H1 (cell line): ENCODE results near the gene EDA. TPM values are rescaled to one million over a fixed set of nuclear protein-coding genes. Genes with fewer than 3 reads are reported as not detected.

ENCODE experiments used
- CHD7 ChIP-seq: fragments of 300-600 bp; sonication (generic); IDR thresholded peaks from 2 replicates; pipeline ENCODE4 v1.7.1; 2012; ENCODE audit warnings: low read length, moderate library complexity, mild to moderate bottlenecking, inconsistent platforms; ENCODE audit not compliant: insufficient replicate concordance
- CTBP2 ChIP-seq: IDR thresholded peaks from 2 replicates; pipeline ENCODE4 v1.7.0; 2011; ENCODE audit warnings: borderline replicate concordance, mild to moderate bottlenecking, moderate library complexity, mixed read lengths, low read length; ENCODE audit not compliant: insufficient read depth, insufficient read length
- GTF2F1 ChIP-seq: IDR thresholded peaks from 2 replicates; pipeline ENCODE4 v1.6.1; 2012; ENCODE audit warnings: low read depth, low read length, improper control_type of control experiment, borderline replicate concordance
- HDAC2 ChIP-seq, 2 experiments: fragments of 300-600 bp in 1 of 2; sonication (generic) in 1 of 2; IDR thresholded peaks; 2 replicates each; pipeline ENCODE4 v1.6.1; 2011 to 2012; ENCODE audit warnings: low read depth in 2 of 2, low read length in 2 of 2, mild to moderate bottlenecking in 2 of 2, moderate library complexity in 2 of 2, borderline replicate concordance in 1 of 2, inconsistent platforms in 1 of 2
- SIRT6 ChIP-seq: IDR thresholded peaks from one replicate; pipeline ENCODE4 v1.7.1; 2012; ENCODE audit warnings: low read length, inconsistent platforms
- polyA plus RNA-seq, 7 experiments: library from polyadenylated mRNA; depleted of rRNA in 3 of 7; stranded (reverse) in 5 of 7; unstranded in 2 of 7; fragments of >200 nt in 5 of 7; fragments of 200-250 nt in 2 of 7; gene quantifications; 1 replicate in 5 of 7; 2 replicates in 1 of 7; 4 replicates in 1 of 7; pipeline versions ENCODE4 v1.2.1 to v1.2.3, GENCODE V29; 2011 to 2013; ENCODE audit warnings: missing spikeins in 2 of 7, mixed read lengths in 2 of 7
- total RNA-seq: library from RNA; stranded (reverse); fragmentation: NEBNext Ultra II Directional; extraction: Animal tissue kit (Norgen Biotek cat#: 25700); gene quantifications from 2 replicates; pipeline ENCODE4 v1.2.1, GENCODE V29; 2021

The EDA gene
- total and polyA plus RNA-seq, 2 of the 8 experiments (the other 6 are each of a cell fraction or from before 2014, with no cell fraction given) = 7.5 to 10.5 TPM

GRCh38 chrX:69761633-69762032, 145.7 kb downstream of the EDA start (continued):
- no peak for TF ChIP-seq CHD7
- TF ChIP-seq GTF2F1 = no peak
- TF ChIP-seq CTBP2 = no peak
- TF ChIP-seq HDAC2 (IDR thresholded peaks at IDR 0.05; ENCODE audit: borderline replicate concordance in 1 of 2, low read depth in 2 of 2, low read length in 2 of 2) = no peak
- no peak for TF ChIP-seq SIRT6
